Measurements from ENCODE around the gene HPSE2.

- no peak for TF ChIP-seq EZH2 (IDR thresholded peaks at IDR 0.05)
- no peak for TF ChIP-seq POLR2AphosphoS5 (IDR thresholded peaks at IDR 0.05; ENCODE audit: borderline replicate concordance, low read depth, low read length)
- TF ChIP-seq FOXP2 (optimal IDR thresholded peaks at IDR 0.05; ENCODE audit: control extremely low read depth, extremely low read length, insufficient read depth) = no peak
Measured at GRCh38 chr10:98886686-98887085, 349.0 kb downstream of the HPSE2 start.
